ENCODE measurements around the gene MYOM1. TPM values are rescaled to one million over a fixed set of nuclear protein-coding genes. Genes with fewer than 3 reads are reported as not detected.
A peak's percentile ranks its signal among the peaks of the same experiment; 100 is the strongest.

Gene MYOM1
- total and polyA plus RNA-seq, 2 donors (not counting 3 experiments of a cell fraction or from before 2014, with no cell fraction given): 0.08 TPM; not detected in 1

DNA sequence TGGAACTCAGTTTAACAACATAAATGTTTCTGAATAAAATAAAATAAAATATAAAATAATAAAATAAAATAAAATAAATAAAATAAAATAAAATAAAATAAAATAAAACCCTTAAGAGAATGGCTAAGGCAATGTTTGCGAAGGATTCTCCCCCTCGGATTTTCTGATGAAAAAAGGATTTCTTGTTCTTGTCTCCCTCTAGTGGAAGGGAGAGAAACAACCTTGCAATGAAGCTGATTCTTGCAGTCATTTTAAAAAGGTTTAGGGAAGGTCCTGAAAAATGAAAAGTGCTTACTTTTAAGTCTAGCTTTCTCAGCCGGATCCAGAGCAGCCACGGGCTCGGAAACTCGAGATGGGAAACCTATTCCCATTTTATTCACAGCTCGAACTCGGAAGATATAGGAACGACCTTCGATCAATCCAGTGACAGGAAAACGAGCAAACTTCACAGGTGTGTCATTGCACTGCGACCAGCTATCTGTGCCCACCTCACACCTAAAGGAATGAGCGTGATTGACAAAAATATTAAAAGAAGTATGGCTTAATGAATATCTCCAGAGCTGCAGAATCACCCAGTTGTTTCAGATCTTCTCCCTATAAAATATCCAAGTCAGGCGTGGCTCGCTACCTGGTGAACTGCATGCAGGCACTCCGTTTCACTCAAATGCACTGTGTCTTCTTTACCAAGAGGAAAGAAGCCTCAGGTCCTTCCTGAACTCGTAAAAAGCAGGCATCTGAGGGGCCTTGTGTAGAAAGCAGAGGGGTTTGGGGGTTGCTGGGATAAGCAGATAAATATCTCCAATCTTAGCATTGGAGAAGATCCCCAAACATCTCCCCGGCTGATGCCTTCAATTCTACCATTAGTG, 68.1 kb downstream of the MYOM1 start:
- H2AFZ ChIP-seq (ENCODE audit: low read depth, low read length): no peak overlapping the region
- TF ChIP-seq, protein P1, sequence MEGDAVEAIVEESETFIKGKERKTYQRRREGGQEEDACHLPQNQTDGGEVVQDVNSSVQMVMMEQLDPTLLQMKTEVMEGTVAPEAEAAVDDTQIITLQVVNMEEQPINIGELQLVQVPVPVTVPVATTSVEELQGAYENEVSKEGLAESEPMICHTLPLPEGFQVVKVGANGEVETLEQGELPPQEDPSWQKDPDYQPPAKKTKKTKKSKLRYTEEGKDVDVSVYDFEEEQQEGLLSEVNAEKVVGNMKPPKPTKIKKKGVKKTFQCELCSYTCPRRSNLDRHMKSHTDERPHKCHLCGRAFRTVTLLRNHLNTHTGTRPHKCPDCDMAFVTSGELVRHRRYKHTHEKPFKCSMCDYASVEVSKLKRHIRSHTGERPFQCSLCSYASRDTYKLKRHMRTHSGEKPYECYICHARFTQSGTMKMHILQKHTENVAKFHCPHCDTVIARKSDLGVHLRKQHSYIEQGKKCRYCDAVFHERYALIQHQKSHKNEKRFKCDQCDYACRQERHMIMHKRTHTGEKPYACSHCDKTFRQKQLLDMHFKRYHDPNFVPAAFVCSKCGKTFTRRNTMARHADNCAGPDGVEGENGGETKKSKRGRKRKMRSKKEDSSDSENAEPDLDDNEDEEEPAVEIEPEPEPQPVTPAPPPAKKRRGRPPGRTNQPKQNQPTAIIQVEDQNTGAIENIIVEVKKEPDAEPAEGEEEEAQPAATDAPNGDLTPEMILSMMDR (IDR thresholded peaks at IDR 0.05; ENCODE audit: extremely low read depth in 1 of 2, insufficient read depth in 1 of 2, low read depth in 1 of 2, low read length in 2 of 2): peak; percentile 54
- TF ChIP-seq JUN (IDR thresholded peaks at IDR 0.05; ENCODE audit: borderline replicate concordance, insufficient read depth, insufficient read length, low read depth): no peak
- ChIA-PET POLR2A (interaction anchor here (1.6 kb wide), 1 partner anchor 95 kb away, joined by 4 read pairs; no protein-coding TSS in a partner anchor), CTCF (interaction anchor here (0.5 to 3.0 kb wide), 85 partner anchors 9 to 386 kb away, joined by 3 to 54 read pairs (median 5); partner anchors contain the start of gene MYL12A)
- no TSS peak for BruUV-seq (replicated peaks)
- H3K4me1 ChIP-seq (ENCODE audit: control insufficient read depth, extremely low read depth, insufficient read depth, low read length): peaks cover 12% of the 10 kb centered on the region
- H3K4me3 ChIP-seq (replicated peaks in 1 of 3; ENCODE audit: insufficient read depth in 1 of 3, low read depth in 1 of 3, low read length in 3 of 3): no peak overlapping the region
- no peaks in the 10 kb centered on the region for H3K9me1 ChIP-seq (replicated peaks; ENCODE audit: control insufficient read depth, extremely low read depth, insufficient read depth, low read length)
- peak; percentile 35 for DNase-seq (ENCODE audit: low read depth, low spot score)
- H3K27ac ChIP-seq (ENCODE audit: insufficient read depth, low read depth, low read length): no peak overlapping the region
- no peaks in the 10 kb centered on the region for H3K9me3 ChIP-seq (replicated peaks; ENCODE audit: control insufficient read depth, insufficient read depth, low read length)
- no peak overlapping the region for H3K4me2 ChIP-seq (ENCODE audit: insufficient read depth, low read length)
- no peaks in the 10 kb centered on the region for H3K36me3 ChIP-seq (ENCODE audit: control insufficient read depth in 2 of 2, extremely low read depth in 1 of 2, insufficient read depth in 2 of 2, low read length in 2 of 2)
- dilution Hi-C loops (cut with MboI; ENCODE audit: extremely low pct_ligation_motif_present, low sequenced_read_pairs) (no loop called here), intact Hi-C loops (cut with micrococcal nuclease) (loop anchor here (1.0 to 5.0 kb wide), 3 partner anchors 139 to 219 kb away; partner anchors contain the start of gene LPIN2)
- no peak overlapping the region for H3K9ac ChIP-seq (replicated peaks; ENCODE audit: extremely low read depth, insufficient read depth, low read length)
- no peaks in the 10 kb centered on the region for H4K20me1 ChIP-seq (replicated peaks; ENCODE audit: control insufficient read depth, extremely low read depth, insufficient read depth, low read length)
- no peaks in the 10 kb centered on the region for H3K79me2 ChIP-seq (ENCODE audit: control insufficient read depth, insufficient read depth, low read length)
- peak; percentile 75 for FAIRE-seq
- H3K27me3 ChIP-seq (ENCODE audit: control insufficient read depth in 2 of 2, insufficient read depth in 2 of 2, low read length in 2 of 2): no peaks in the 10 kb centered on the region

DNA sequence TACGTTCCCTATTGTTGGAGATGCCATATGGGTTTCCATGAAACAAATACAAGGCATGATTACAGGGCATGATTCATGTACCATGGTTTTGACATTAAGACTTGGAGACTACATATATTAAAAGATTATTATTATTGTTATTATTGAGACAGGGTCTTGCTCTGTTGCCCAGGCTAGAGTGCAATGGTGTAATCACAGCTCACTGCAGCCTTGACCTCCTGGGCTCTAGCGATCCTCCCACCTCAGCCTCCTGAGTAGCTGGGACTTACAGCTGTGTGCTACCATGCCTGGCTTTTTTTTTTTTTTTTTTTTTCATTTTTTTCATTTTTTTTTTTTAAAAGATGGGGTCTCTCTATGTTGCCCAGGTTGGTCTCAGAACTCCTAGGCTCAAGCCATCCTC, 69.1 kb downstream of the MYOM1 start:
- no peak overlapping the region for H3K4me3 ChIP-seq (replicated peaks in 1 of 3; ENCODE audit: insufficient read depth in 1 of 3, low read depth in 1 of 3, low read length in 3 of 3)
- H3K4me1 ChIP-seq (ENCODE audit: control insufficient read depth, extremely low read depth, insufficient read depth, low read length): peaks cover 12% of the 10 kb centered on the region
- ChIA-PET CTCF (interaction anchor here (0.6 to 3.0 kb wide), 4 partner anchors 11 to 374 kb away, joined by 3 to 54 read pairs (median 16); partner anchors contain the start of gene MYL12A), POLR2A (no interaction called here)
- TF ChIP-seq FOS (IDR thresholded peaks at IDR 0.05; ENCODE audit: borderline replicate concordance, insufficient read depth, low read length): no peak
- no peak for TF ChIP-seq GATA2 (IDR thresholded peaks at IDR 0.05; ENCODE audit: insufficient read depth, insufficient read length, low read depth, low read length)
- TF ChIP-seq POLR2A (IDR thresholded peaks at IDR 0.05; ENCODE audit: low read depth, low read length): no peak
- no peak for TF ChIP-seq POLR2AphosphoS5 (IDR thresholded peaks at IDR 0.05; ENCODE audit: insufficient read depth, low read depth, low read length)
- no peak for TF ChIP-seq MYC (IDR thresholded peaks at IDR 0.05; ENCODE audit: low read depth, low read length)
- TF ChIP-seq JUN (IDR thresholded peaks at IDR 0.05; ENCODE audit: borderline replicate concordance, insufficient read depth, insufficient read length, low read depth): no peak
- no peak for TF ChIP-seq EZH2 (IDR thresholded peaks at IDR 0.05; ENCODE audit: borderline replicate concordance, low read depth, low read length, severe bottlenecking)
- TF ChIP-seq, protein P1 (IDR thresholded peaks at IDR 0.05; ENCODE audit: extremely low read depth in 1 of 2, insufficient read depth in 1 of 2, low read depth in 1 of 2, low read length in 2 of 2): no peak
- TF ChIP-seq, protein P2, sequence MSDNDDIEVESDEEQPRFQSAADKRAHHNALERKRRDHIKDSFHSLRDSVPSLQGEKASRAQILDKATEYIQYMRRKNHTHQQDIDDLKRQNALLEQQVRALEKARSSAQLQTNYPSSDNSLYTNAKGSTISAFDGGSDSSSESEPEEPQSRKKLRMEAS (IDR thresholded peaks at IDR 0.05; ENCODE audit: insufficient read depth, insufficient read length): no peak
- no peak for DNase-seq (ENCODE audit: low read depth, low spot score)
- H3K4me2 ChIP-seq (ENCODE audit: insufficient read depth, low read length): no peak overlapping the region
- no TSS peak for BruUV-seq (replicated peaks)
- H3K27ac ChIP-seq (ENCODE audit: insufficient read depth, low read depth, low read length): no peak overlapping the region
- no peak overlapping the region for H2AFZ ChIP-seq (ENCODE audit: low read depth, low read length)
- H3K9me3 ChIP-seq (replicated peaks; ENCODE audit: control insufficient read depth, insufficient read depth, low read length): no peaks in the 10 kb centered on the region
- no peaks in the 10 kb centered on the region for H3K9me1 ChIP-seq (replicated peaks; ENCODE audit: control insufficient read depth, extremely low read depth, insufficient read depth, low read length)
- H3K79me2 ChIP-seq (ENCODE audit: control insufficient read depth, insufficient read depth, low read length): no peaks in the 10 kb centered on the region
- FAIRE-seq: no peak
- no peaks in the 10 kb centered on the region for H3K27me3 ChIP-seq (ENCODE audit: control insufficient read depth in 2 of 2, insufficient read depth in 2 of 2, low read length in 2 of 2)
- no peak overlapping the region for H3K9ac ChIP-seq (replicated peaks; ENCODE audit: extremely low read depth, insufficient read depth, low read length)
- dilution Hi-C loops (cut with MboI; ENCODE audit: extremely low pct_ligation_motif_present, low sequenced_read_pairs): no loop called here
- no peaks in the 10 kb centered on the region for H3K36me3 ChIP-seq (ENCODE audit: control insufficient read depth in 2 of 2, extremely low read depth in 1 of 2, insufficient read depth in 2 of 2, low read length in 2 of 2)
- intact Hi-C loops (cut with micrococcal nuclease): loop anchor here (1.0 to 5.0 kb wide), 2 partner anchors 168 to 218 kb away; no protein-coding TSS in a partner anchor
- H4K20me1 ChIP-seq (replicated peaks; ENCODE audit: control insufficient read depth, extremely low read depth, insufficient read depth, low read length): no peaks in the 10 kb centered on the region
